CD8-positive, alpha-beta memory T cell (primary cell): ENCODE measurements around the gene ZSWIM4. TPM values are rescaled to one million over a fixed set of nuclear protein-coding genes. Genes with fewer than 3 reads are reported as not detected.

Experiments used
- CTCF ChIA-PET: fragments of 350-600 bp; sonication (Branson Sonifier 250); formaldehyde crosslinking; loops from one replicate; lab custom pipeline; 2021; ENCODE audit warnings: antibody characterized with exemption; lab: Charles Lee
- POLR2A ChIA-PET: fragments of 350-600 bp; sonication (Branson Sonifier 250); formaldehyde crosslinking; loops from one replicate; lab custom pipeline; 2021; ENCODE audit warnings: antibody characterized with exemption; lab: Charles Lee
- DNase-seq, 5 donors: peaks; one replicate each; pipeline versions ENCODE4 v3.0.0 to v3.0.0-alpha.2; 2020 to 2022; ENCODE audit warnings: mixed read lengths in 1 of 5
- H3K27ac ChIP-seq: one replicate; pipeline ENCODE4 v1.7.0; 2013; ENCODE audit warnings: low read depth, mild to moderate bottlenecking, low read length, moderate library complexity
- H3K27me3 ChIP-seq: 2 replicates; pipeline ENCODE4 v1.7.0; 2013; ENCODE audit warnings: low read length, mild to moderate bottlenecking; ENCODE audit not compliant: insufficient read depth, poor library complexity, severe bottlenecking
- H3K36me3 ChIP-seq: 2 replicates; pipeline ENCODE4 v1.7.0; 2013; ENCODE audit warnings: mild to moderate bottlenecking, low read length, moderate library complexity; ENCODE audit not compliant: insufficient read depth
- H3K4me1 ChIP-seq: 2 replicates; pipeline ENCODE4 v1.7.0; 2013; ENCODE audit warnings: mild to moderate bottlenecking, low read length, moderate library complexity; ENCODE audit not compliant: insufficient read depth
- H3K4me3 ChIP-seq: 2 replicates; pipeline ENCODE4 v1.7.0; 2013; ENCODE audit warnings: mild to moderate bottlenecking, low read length
- H3K9me3 ChIP-seq: 2 replicates; pipeline ENCODE4 v1.7.0; 2013; ENCODE audit warnings: mild to moderate bottlenecking, low read length
- H3K27ac Mint-ChIP-seq, 8 donors: one replicate each; pipeline ENCODE4 v1.8.0; 2020 to 2021; ENCODE audit warnings: mixed read lengths in 8 of 8, mild to moderate bottlenecking in 6 of 8, inconsistent platforms in 3 of 8, moderate library complexity in 3 of 8
- H3K27me3 Mint-ChIP-seq, 2 donors: one replicate each; pipeline ENCODE4 v1.8.0; 2020 to 2021; ENCODE audit warnings: mixed read lengths in 2 of 2, mild to moderate bottlenecking in 1 of 2, moderate library complexity in 1 of 2
- H3K36me3 Mint-ChIP-seq, 3 donors: one replicate each; pipeline ENCODE4 v1.8.0; 2020 to 2021; ENCODE audit warnings: mixed read lengths in 3 of 3, inconsistent platforms in 1 of 3, mild to moderate bottlenecking in 1 of 3
- H3K4me1 Mint-ChIP-seq, 3 donors: one replicate each; pipeline ENCODE4 v1.8.0; 2020 to 2021; ENCODE audit warnings: mixed read lengths in 3 of 3, inconsistent platforms in 1 of 3, mild to moderate bottlenecking in 1 of 3
- H3K4me3 Mint-ChIP-seq, 7 donors: one replicate each; pipeline ENCODE4 v1.8.0; 2020 to 2021; ENCODE audit warnings: mixed read lengths in 7 of 7, mild to moderate bottlenecking in 6 of 7, moderate library complexity in 4 of 7, inconsistent platforms in 2 of 7
- H3K9me3 Mint-ChIP-seq, 5 donors: one replicate each; pipeline ENCODE4 v1.8.0; 2020 to 2022; ENCODE audit warnings: mixed read lengths in 5 of 5, mild to moderate bottlenecking in 3 of 5, moderate library complexity in 2 of 5, inconsistent platforms in 1 of 5
- polyA plus RNA-seq: library from polyadenylated mRNA; unstranded; fragments of 300-500 nt; fragmentation: Illumina TruSeq; gene quantifications from one replicate; pipeline ENCODE4 v1.2.3, GENCODE V29; 2021
- total RNA-seq, 2 experiments: library from RNA; stranded (reverse); gene quantifications; one replicate each; pipeline ENCODE4 v1.2.3, GENCODE V29; 2021

ZSWIM4 gene
- total and polyA plus RNA-seq, 3 experiments from 2014 or later: 1.6 to 4.8 (median 4.4) TPM

GRCh38 chr19:13825489-13826441, 30.5 kb downstream of the ZSWIM4 start:
- Mint-ChIP-seq H3K27me3 (no peaks in the 10 kb centered on the region), H3K4me1 (peaks cover 0 to 6% (median 0%) of the 10 kb centered on the region in 3 donors), H3K36me3 (peaks cover 0 to 20% (median 6%) of the 10 kb centered on the region in 3 donors), H3K27ac (peak overlapping the region in 5 of 8 donors; percentile 26 to 71 (median 57)), H3K9me3 (no peaks in the 10 kb centered on the region), H3K4me3 (no peak overlapping the region)
- H3K4me1 ChIP-seq: no peaks in the 10 kb centered on the region
- no peaks in the 10 kb centered on the region for H3K9me3 ChIP-seq
- no peak overlapping the region for H3K27ac ChIP-seq
- CTCF ChIA-PET: interaction anchor here (1.2 to 2.0 kb wide), 4 partner anchors 11 to 38 kb away, joined by 3 to 6 read pairs (median 4); no protein-coding TSS in a partner anchor
- H3K4me3 ChIP-seq: no peak overlapping the region
- DNase-seq: no peak
- no peaks in the 10 kb centered on the region for H3K27me3 ChIP-seq
- POLR2A ChIA-PET: interaction anchor here (0.7 kb wide), 1 partner anchor 893 kb away, joined by 5 read pairs; no protein-coding TSS in a partner anchor
- H3K36me3 ChIP-seq: no peaks in the 10 kb centered on the region

- peaks cover 0 to 6% (median 2%) of the 10 kb centered on the region in 3 donors for H3K4me1 Mint-ChIP-seq
- CTCF ChIA-PET: interaction anchor here (1.2 to 2.0 kb wide), 4 partner anchors 10 to 39 kb away, joined by 3 to 6 read pairs (median 5); no protein-coding TSS in a partner anchor
- Histone ChIP-seq H3K9me3 (no peaks in the 10 kb centered on the region), H3K4me1 (no peaks in the 10 kb centered on the region), H3K27ac (no peak overlapping the region), H3K27me3 (no peaks in the 10 kb centered on the region), H3K36me3 (no peaks in the 10 kb centered on the region), H3K4me3 (no peak overlapping the region)
- no peaks in the 10 kb centered on the region for H3K27me3 Mint-ChIP-seq
- H3K4me3 Mint-ChIP-seq: no peak overlapping the region
- H3K9me3 Mint-ChIP-seq: no peaks in the 10 kb centered on the region
- no peak for DNase-seq
- H3K36me3 Mint-ChIP-seq: peaks cover 0 to 22% (median 6%) of the 10 kb centered on the region in 3 donors
- H3K27ac Mint-ChIP-seq: peak overlapping the region in 1 of 8 donors; percentile 10
- POLR2A ChIA-PET: interaction anchor here (1.6 kb wide), 1 partner anchor 10 kb away, joined by 6 read pairs; no protein-coding TSS in a partner anchor
Measured at GRCh38 chr19:13826652-13827235, 31.5 kb downstream of the ZSWIM4 start.

GRCh38 chr19:13827656-13828055, 32.4 kb downstream of the ZSWIM4 start:
- Mint-ChIP-seq H3K4me3 (peak overlapping the region in 1 of 7 donors; percentile 78), H3K4me1 (peaks cover 0 to 6% (median 2%) of the 10 kb centered on the region in 3 donors), H3K27me3 (no peaks in the 10 kb centered on the region), H3K9me3 (peaks cover 0 to 3% (median 0%) of the 10 kb centered on the region in 5 donors), H3K27ac (peak overlapping the region in 7 of 8 donors; percentile 10 to 84 (median 41)), H3K36me3 (peaks cover 0 to 22% (median 3%) of the 10 kb centered on the region in 3 donors)
- Histone ChIP-seq H3K4me3 (no peak overlapping the region), H3K36me3 (no peaks in the 10 kb centered on the region), H3K4me1 (no peaks in the 10 kb centered on the region), H3K9me3 (no peaks in the 10 kb centered on the region), H3K27ac (no peak overlapping the region), H3K27me3 (no peaks in the 10 kb centered on the region)
- POLR2A ChIA-PET: interaction anchor here (0.5 to 1.6 kb wide), 3 partner anchors 9 to 141 kb away, joined by 3 to 7 read pairs (median 6); no protein-coding TSS in a partner anchor
- CTCF ChIA-PET: interaction anchor here (0.6 to 2.0 kb wide), 5 partner anchors 9 to 40 kb away, joined by 3 to 6 read pairs (median 4); no protein-coding TSS in a partner anchor
- no peak for DNase-seq

- Mint-ChIP-seq H3K36me3 (peaks cover 0 to 26% (median 3%) of the 10 kb centered on the region in 3 donors), H3K9me3 (peaks cover 0 to 5% (median 0%) of the 10 kb centered on the region in 5 donors), H3K27ac (peak overlapping the region in 2 of 8 donors; percentile 66 to 84), H3K4me3 (peak overlapping the region in 1 of 7 donors; percentile 74), H3K4me1 (peaks cover 17 to 20% (median 17%) of the 10 kb centered on the region in 3 donors), H3K27me3 (peaks cover 0 to 5% of the 10 kb centered on the region in 2 donors)
- CTCF ChIA-PET: no interaction called here
- no peak overlapping the region for H3K27ac ChIP-seq
- no peaks in the 10 kb centered on the region for H3K27me3 ChIP-seq
- no peaks in the 10 kb centered on the region for H3K9me3 ChIP-seq
- POLR2A ChIA-PET: no interaction called here
- H3K4me3 ChIP-seq: no peak overlapping the region
- DNase-seq: peak in 1 of 5 donors; percentile 28
- H3K4me1 ChIP-seq: peaks cover 15% of the 10 kb centered on the region
- H3K36me3 ChIP-seq: no peaks in the 10 kb centered on the region
Measured at GRCh38 chr19:13830114-13830740, 35.0 kb downstream of the ZSWIM4 start.

- peaks cover 0 to 28% (median 3%) of the 10 kb centered on the region in 3 donors for H3K36me3 Mint-ChIP-seq
- H3K27me3 Mint-ChIP-seq: peaks cover 0 to 5% of the 10 kb centered on the region in 2 donors
- CTCF ChIA-PET: no interaction called here
- Histone ChIP-seq H3K4me3 (no peak overlapping the region), H3K4me1 (peaks cover 19% of the 10 kb centered on the region), H3K27me3 (no peaks in the 10 kb centered on the region), H3K27ac (no peak overlapping the region), H3K36me3 (no peaks in the 10 kb centered on the region), H3K9me3 (no peaks in the 10 kb centered on the region)
- peaks cover 18 to 20% (median 18%) of the 10 kb centered on the region in 3 donors for H3K4me1 Mint-ChIP-seq
- POLR2A ChIA-PET: no interaction called here
- peak in 1 of 5 donors; percentile 34 for DNase-seq
- H3K27ac Mint-ChIP-seq: peak overlapping the region in 6 of 8 donors; percentile 37 to 84 (median 64)
- H3K4me3 Mint-ChIP-seq: peak overlapping the region in 1 of 7 donors; percentile 74
- peaks cover 0 to 7% (median 0%) of the 10 kb centered on the region in 5 donors for H3K9me3 Mint-ChIP-seq
Measured at GRCh38 chr19:13830741-13831536, 35.7 kb downstream of the ZSWIM4 start.

GRCh38 chr19:13831537-13832467, 36.6 kb downstream of the ZSWIM4 start:
- Histone ChIP-seq H3K36me3 (no peaks in the 10 kb centered on the region), H3K27me3 (no peaks in the 10 kb centered on the region), H3K27ac (no peak overlapping the region), H3K4me3 (no peak overlapping the region), H3K4me1 (peaks cover 28% of the 10 kb centered on the region), H3K9me3 (no peaks in the 10 kb centered on the region)
- H3K36me3 Mint-ChIP-seq: peaks cover 0 to 29% (median 0%) of the 10 kb centered on the region in 3 donors
- peaks cover 17 to 29% (median 23%) of the 10 kb centered on the region in 3 donors for H3K4me1 Mint-ChIP-seq
- peak overlapping the region in 6 of 8 donors; percentile 29 to 100 (median 68) for H3K27ac Mint-ChIP-seq
- peaks cover 0 to 5% of the 10 kb centered on the region in 2 donors for H3K27me3 Mint-ChIP-seq
- DNase-seq: no peak
- H3K4me3 Mint-ChIP-seq: peak overlapping the region in 4 of 7 donors; percentile 52 to 87 (median 82)
- ChIA-PET POLR2A (no interaction called here), CTCF (no interaction called here)
- H3K9me3 Mint-ChIP-seq: peaks cover 0 to 7% (median 0%) of the 10 kb centered on the region in 5 donors
